GM19395 (cell line): ENCODE results near the gene IL9.

ENCODE experiments used
- ATAC-seq: cut with Tn5 transposase; IDR thresholded peaks from one replicate; pipeline ENCODE4 v1.9.1; 2021; ENCODE audit warnings: mild to moderate bottlenecking, moderate library complexity; ENCODE audit not compliant: unreplicated experiment

IL9 gene

GRCh38 chr5:135895474-135896006, at the start of gene IL9:
IL9 (minus strand) TSS chr5:135895841; CDS start chr5:135895816, 25 bp downstream.
- ATAC-seq: no peak

GRCh38 chr5:135944967-135945560, 49.4 kb upstream of the IL9 start:
- ATAC-seq: no peak

- no peak for ATAC-seq
Observed at GRCh38 chr5:135944564-135944963, 48.9 kb upstream of the IL9 start.

GRCh38 chr5:135942202-135942771, 46.6 kb upstream of the IL9 start:
- ATAC-seq: no peak

- no peak for ATAC-seq
Observed at GRCh38 chr5:135941711-135942110, 46.1 kb upstream of the IL9 start.

GRCh38 chr5:135937245-135937911, 41.7 kb upstream of the IL9 start:
- ATAC-seq: no peak

- no peak for ATAC-seq
Observed at GRCh38 chr5:135934939-135935338, 39.3 kb upstream of the IL9 start.

GRCh38 chr5:135930949-135931295, 35.3 kb upstream of the IL9 start:
- no peak for ATAC-seq

- ATAC-seq: no peak
Observed at GRCh38 chr5:135930029-135930948, 34.6 kb upstream of the IL9 start.

GRCh38 chr5:135921388-135921787, 25.7 kb upstream of the IL9 start:
- ATAC-seq: no peak

- no peak for ATAC-seq
Observed at GRCh38 chr5:135920199-135920598, 24.6 kb upstream of the IL9 start.

- ATAC-seq: no peak
Observed at GRCh38 chr5:135916638-135917263, 21.1 kb upstream of the IL9 start.

GRCh38 chr5:135915466-135916001, 19.9 kb upstream of the IL9 start:
- ATAC-seq: no peak

GRCh38 chr5:135913713-135914626, 18.3 kb upstream of the IL9 start:
- no peak for ATAC-seq

GRCh38 chr5:135905144-135905543, 9.5 kb upstream of the IL9 start:
- no peak for ATAC-seq

- ATAC-seq: no peak
Observed at GRCh38 chr5:135901633-135902032, 6.0 kb upstream of the IL9 start.

GRCh38 chr5:135900276-135900675, 4.6 kb upstream of the IL9 start:
- ATAC-seq: no peak

- ATAC-seq: no peak
Observed at GRCh38 chr5:135898651-135899050, 3.0 kb upstream of the IL9 start.

GRCh38 chr5:135894789-135895188, 852 bp downstream of the IL9 start:
- no peak for ATAC-seq
